IPS-18c (cell line): ENCODE measurements around the gene MVB12B.

Experiments used
- H3K4me3 ChIP-seq: 2 replicates; pipeline ENCODE4 v1.7.0; 2013; ENCODE audit warnings: low read depth, mild to moderate bottlenecking, low read length, moderate library complexity; ENCODE audit not compliant: insufficient read depth
- H3K9me3 ChIP-seq: one replicate; pipeline ENCODE4 v1.6.1; 2013; ENCODE audit warnings: mild to moderate bottlenecking, low read length, moderate library complexity; ENCODE audit not compliant: control insufficient read depth, insufficient read depth

Gene MVB12B

GRCh38 chr9:126439402-126439765 is 112.8 kb downstream of the MVB12B start:
- Histone ChIP-seq H3K4me3 (no peak overlapping the region), H3K9me3 (no peaks in the 10 kb centered on the region)

- H3K4me3 ChIP-seq, result no peak overlapping the region
These were observed 113.4 kb downstream of the MVB12B start for GRCh38 chr9:126439883-126440653.

GRCh38 chr9:126440940-126441339 is 114.3 kb downstream of the MVB12B start:
- Histone ChIP-seq H3K4me3 (no peak overlapping the region), H3K9me3 (no peaks in the 10 kb centered on the region)

More at GRCh38 chr9:126439883-126440653, 113.4 kb downstream of the MVB12B start:
- H3K9me3 ChIP-seq, result no peaks in the 10 kb centered on the region

GRCh38 chr9:126442636-126443035 is 116.0 kb downstream of the MVB12B start:
- no peak overlapping the region for H3K4me3 ChIP-seq
- H3K9me3 ChIP-seq, result no peaks in the 10 kb centered on the region

GRCh38 chr9:126443144-126443543 is 116.5 kb downstream of the MVB12B start:
- no peak overlapping the region for H3K4me3 ChIP-seq
- H3K9me3 ChIP-seq, result no peaks in the 10 kb centered on the region

GRCh38 chr9:126448136-126448535 is 121.5 kb downstream of the MVB12B start:
- H3K4me3 ChIP-seq, result no peak overlapping the region

GRCh38 chr9:126448865-126449577 is 122.4 kb downstream of the MVB12B start:
- no peaks in the 10 kb centered on the region for H3K9me3 ChIP-seq
- H3K4me3 ChIP-seq, result no peak overlapping the region

More at GRCh38 chr9:126448136-126448535, 121.5 kb downstream of the MVB12B start:
- no peaks in the 10 kb centered on the region for H3K9me3 ChIP-seq

GRCh38 chr9:126449725-126450667 is 123.4 kb downstream of the MVB12B start:
- Histone ChIP-seq H3K4me3 (no peak overlapping the region), H3K9me3 (peaks cover 2% of the 10 kb centered on the region)

- peaks cover 2% of the 10 kb centered on the region for H3K9me3 ChIP-seq
These were observed 124.1 kb downstream of the MVB12B start for GRCh38 chr9:126450668-126451205.

GRCh38 chr9:126451316-126451885 is 124.8 kb downstream of the MVB12B start:
- peaks cover 2% of the 10 kb centered on the region for H3K9me3 ChIP-seq
- no peak overlapping the region for H3K4me3 ChIP-seq

More at GRCh38 chr9:126450668-126451205, 124.1 kb downstream of the MVB12B start:
- no peak overlapping the region for H3K4me3 ChIP-seq

GRCh38 chr9:126452106-126452505 is 125.5 kb downstream of the MVB12B start:
- H3K9me3 ChIP-seq, result peaks cover 2% of the 10 kb centered on the region
- H3K4me3 ChIP-seq, result no peak overlapping the region

- H3K4me3 ChIP-seq, result no peak overlapping the region
- H3K9me3 ChIP-seq, result peaks cover 2% of the 10 kb centered on the region
These were observed 126.7 kb downstream of the MVB12B start for GRCh38 chr9:126453156-126453963.

GRCh38 chr9:126454215-126454614 is 127.6 kb downstream of the MVB12B start:
- Histone ChIP-seq H3K9me3 (peaks cover 2% of the 10 kb centered on the region), H3K4me3 (no peak overlapping the region)

GRCh38 chr9:126454795-126455194 is 128.2 kb downstream of the MVB12B start:
- peaks cover 2% of the 10 kb centered on the region for H3K9me3 ChIP-seq

GRCh38 chr9:126456441-126457174 is 130.0 kb downstream of the MVB12B start:
- H3K4me3 ChIP-seq, result no peak overlapping the region
- H3K9me3 ChIP-seq, result peaks cover 2% of the 10 kb centered on the region

More at GRCh38 chr9:126454795-126455194, 128.2 kb downstream of the MVB12B start:
- no peak overlapping the region for H3K4me3 ChIP-seq
